Mucosa of descending colon (tissue), 3 donors: ENCODE results near the gene TASP1. TPM values are rescaled to one million over a fixed set of nuclear protein-coding genes. Genes with fewer than 3 reads are reported as not detected.

Experiments
- ATAC-seq: fragments of 200-7000 bp; cut with Tn5 transposase; one replicate; pipeline ENCODE4 v1.9.1; 2020; ENCODE audit warnings: mild to moderate bottlenecking, moderate library complexity
- DNase-seq, 3 donors: peaks; one replicate each; pipeline ENCODE4 v3.0.0-alpha.2; 2020
- H3K36me3 ChIP-seq: fragments of 200-600 bp; one replicate; pipeline ENCODE4 v1.8.0; 2021; ENCODE audit warnings: low read depth, mild to moderate bottlenecking
- H3K4me1 ChIP-seq: fragments of 200-600 bp; one replicate; pipeline ENCODE4 v1.8.0; 2021; ENCODE audit warnings: low read depth, mild to moderate bottlenecking
- H3K4me3 ChIP-seq: fragments of 200-600 bp; one replicate; pipeline ENCODE4 v1.8.0; 2021; ENCODE audit warnings: mild to moderate bottlenecking
- H3K9me3 ChIP-seq: fragments of 200-600 bp; one replicate; pipeline ENCODE4 v1.8.0; 2021; ENCODE audit warnings: mild to moderate bottlenecking
- intact Hi-C, 2 donors: fragments of 100-400 bp; cut with DNase I in 1 of 2; cut with micrococcal nuclease in 1 of 2; formaldehyde crosslinking; loops; one replicate each; pipeline versions ENCODE4 v1.11.0 to v1.11.1; 2022; cut with DNase I, micrococcal nuclease
- total RNA-seq, 3 donors: library from RNA; stranded (reverse); fragmentation: NEBNext Ultra II Directional in 2 of 3; extraction: Animal tissue kit (Norgen Biotek cat#: 25700) in 2 of 3; gene quantifications; one replicate each; pipeline versions ENCODE4 v1.2.1 to v1.2.4, GENCODE V29; 2021 to 2023
- TF ChIP-seq, protein P1 (sequence below): fragments of 200-600 bp; IDR thresholded peaks from one replicate; pipeline ENCODE4 v1.8.0; 2022; ENCODE audit warnings: antibody characterized with exemption, mild to moderate bottlenecking
- donor health status: DM: no; HTN: no; CAD: no; lungs with moderate emphysema.
- donor health status: DM: no; HTN: no; CAD: no.
- donor health status: DM: no; HTN: yes; CAD: no.

The TASP1 gene
- total RNA-seq, 3 donors from 2014 or later: 13.3 to 15.0 (median 13.8) TPM

GRCh38 chr20:13458860-13459451 is 179.8 kb downstream of the TASP1 start:
- no peak overlapping the region for H3K4me3 ChIP-seq
- H3K4me1 ChIP-seq: no peaks in the 10 kb centered on the region
- H3K36me3 ChIP-seq: no peaks in the 10 kb centered on the region
- DNase-seq: peak in 1 of 3 donors; percentile 51
- intact Hi-C loops: no loop called here
- ATAC-seq: peak; percentile 81
- TF ChIP-seq, protein P1, sequence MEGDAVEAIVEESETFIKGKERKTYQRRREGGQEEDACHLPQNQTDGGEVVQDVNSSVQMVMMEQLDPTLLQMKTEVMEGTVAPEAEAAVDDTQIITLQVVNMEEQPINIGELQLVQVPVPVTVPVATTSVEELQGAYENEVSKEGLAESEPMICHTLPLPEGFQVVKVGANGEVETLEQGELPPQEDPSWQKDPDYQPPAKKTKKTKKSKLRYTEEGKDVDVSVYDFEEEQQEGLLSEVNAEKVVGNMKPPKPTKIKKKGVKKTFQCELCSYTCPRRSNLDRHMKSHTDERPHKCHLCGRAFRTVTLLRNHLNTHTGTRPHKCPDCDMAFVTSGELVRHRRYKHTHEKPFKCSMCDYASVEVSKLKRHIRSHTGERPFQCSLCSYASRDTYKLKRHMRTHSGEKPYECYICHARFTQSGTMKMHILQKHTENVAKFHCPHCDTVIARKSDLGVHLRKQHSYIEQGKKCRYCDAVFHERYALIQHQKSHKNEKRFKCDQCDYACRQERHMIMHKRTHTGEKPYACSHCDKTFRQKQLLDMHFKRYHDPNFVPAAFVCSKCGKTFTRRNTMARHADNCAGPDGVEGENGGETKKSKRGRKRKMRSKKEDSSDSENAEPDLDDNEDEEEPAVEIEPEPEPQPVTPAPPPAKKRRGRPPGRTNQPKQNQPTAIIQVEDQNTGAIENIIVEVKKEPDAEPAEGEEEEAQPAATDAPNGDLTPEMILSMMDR: peak; percentile 37
- H3K9me3 ChIP-seq: no peaks in the 10 kb centered on the region

DNA sequence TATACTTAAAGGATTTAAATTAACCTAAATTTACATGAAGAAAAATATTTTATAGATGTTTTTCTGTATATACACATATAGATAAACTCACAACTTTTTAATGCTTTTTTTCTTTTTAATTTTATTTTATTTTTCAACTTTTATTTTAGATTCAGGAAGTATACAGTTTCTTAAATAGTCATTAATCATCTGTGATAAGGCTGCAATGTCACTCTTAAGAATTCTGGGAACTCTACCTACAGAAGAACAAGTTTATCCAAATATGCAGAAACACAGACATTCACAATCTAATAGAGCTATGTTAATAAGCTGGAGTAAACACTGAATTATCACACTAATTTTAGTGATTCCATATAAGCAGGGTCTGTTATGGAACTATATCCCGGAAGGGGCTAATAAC is 181.2 kb downstream of the TASP1 start:
- DNase-seq (no peak), ATAC-seq (no peak)
- no peaks in the 10 kb centered on the region for H3K4me1 ChIP-seq
- no peaks in the 10 kb centered on the region for H3K9me3 ChIP-seq
- TF ChIP-seq, protein P1: no peak
- intact Hi-C loops: no loop called here
- no peak overlapping the region for H3K4me3 ChIP-seq
- no peaks in the 10 kb centered on the region for H3K36me3 ChIP-seq

DNA sequence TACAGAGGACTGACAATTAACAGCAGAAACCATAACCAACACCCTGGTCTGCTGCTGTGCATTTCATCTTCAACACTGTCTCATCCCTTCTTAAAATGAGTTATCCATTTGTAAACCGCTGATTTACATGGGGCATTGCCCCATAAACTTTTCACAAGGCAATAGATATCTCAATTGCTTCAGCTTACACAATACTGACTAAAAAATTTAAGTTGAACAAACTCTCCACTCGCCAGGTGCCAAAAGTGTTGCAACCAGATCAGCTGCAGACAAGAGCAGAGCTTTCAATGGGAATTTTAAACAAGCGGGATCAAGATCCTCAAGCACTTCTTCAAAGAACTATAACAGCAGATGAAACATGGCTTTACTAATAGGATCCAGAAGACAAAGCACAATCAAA is 183.0 kb downstream of the TASP1 start:
- intact Hi-C loops: no loop called here
- Histone ChIP-seq H3K4me1 (no peaks in the 10 kb centered on the region), H3K4me3 (no peak overlapping the region), H3K36me3 (no peaks in the 10 kb centered on the region), H3K9me3 (no peaks in the 10 kb centered on the region)
- ATAC-seq (no peak), DNase-seq (no peak)
- TF ChIP-seq, protein P1: no peak

GRCh38 chr20:13453367-13453766 is 185.4 kb downstream of the TASP1 start:
- Histone ChIP-seq H3K9me3 (no peaks in the 10 kb centered on the region), H3K36me3 (no peaks in the 10 kb centered on the region), H3K4me3 (no peak overlapping the region), H3K4me1 (no peaks in the 10 kb centered on the region)
- intact Hi-C loops: no loop called here
- DNase-seq: no peak
- TF ChIP-seq, protein P1: no peak
- no peak for ATAC-seq

DNA sequence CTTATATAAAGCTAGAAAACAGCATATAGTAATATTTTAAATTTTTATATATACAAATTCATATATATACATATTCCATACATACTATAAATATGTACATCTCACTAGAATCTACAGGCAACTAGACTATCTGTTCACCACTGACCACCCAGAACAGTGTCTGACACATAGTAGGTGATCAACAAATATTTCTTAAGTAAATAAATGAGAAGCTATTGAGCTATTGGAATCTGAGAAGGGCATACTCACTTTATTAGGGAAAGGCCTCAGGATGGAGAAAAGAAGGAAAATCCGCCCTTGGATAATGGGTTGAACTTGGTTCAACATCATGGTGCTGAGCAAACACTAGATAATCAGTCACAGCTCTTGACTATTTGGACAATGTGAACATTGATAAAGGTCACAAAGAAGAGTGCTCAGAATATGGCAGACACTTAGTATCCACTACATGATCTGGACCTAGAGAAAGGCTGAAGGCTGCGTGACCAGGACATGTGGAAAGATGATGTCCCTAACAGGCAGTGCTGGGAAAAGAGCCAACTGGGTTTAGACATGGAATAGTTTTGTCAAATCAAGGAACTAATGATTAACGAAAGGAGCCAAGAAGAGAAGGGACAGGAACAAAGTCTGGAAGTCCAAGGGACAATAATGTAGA is 186.1 kb downstream of the TASP1 start:
- TF ChIP-seq, protein P1: no peak
- ATAC-seq (no peak), DNase-seq (no peak)
- intact Hi-C loops: no loop called here
- no peaks in the 10 kb centered on the region for H3K36me3 ChIP-seq
- no peaks in the 10 kb centered on the region for H3K4me1 ChIP-seq
- no peak overlapping the region for H3K4me3 ChIP-seq
- no peaks in the 10 kb centered on the region for H3K9me3 ChIP-seq
